Fibroblast of upper back skin (primary cell): Measurements from ENCODE around the gene PFDN4.
"Not testable (repeated sequence)": the region's sequence is repeated elsewhere in the genome, so short reads cannot be mapped to it uniquely, and the experiment has no call there.

ENCODE experiments used
- DNase-seq: peaks from one replicate; pipeline ENCODE4 v3.0.0-alpha.2; 2013

The PFDN4 gene

GRCh38 chr20:54203281-54203680 is 4.6 kb upstream of the PFDN4 start:
- no peak for DNase-seq

- DNase-seq: no peak
These were observed 3.8 kb upstream of the PFDN4 start for GRCh38 chr20:54204063-54204462.

GRCh38 chr20:54204481-54204880 is 3.4 kb upstream of the PFDN4 start:
- DNase-seq: no peak

GRCh38 chr20:54205450-54205849 is 2.4 kb upstream of the PFDN4 start:
- no peak for DNase-seq

- no peak for DNase-seq
These were observed 689 bp upstream of the PFDN4 start for GRCh38 chr20:54207053-54207742.

- DNase-seq: peak; percentile 30
These were observed 775 bp downstream of the PFDN4 start for GRCh38 chr20:54208548-54209176.

GRCh38 chr20:54209216-54209813 is 1.4 kb downstream of the PFDN4 start:
- no peak for DNase-seq

- DNase-seq: peak; percentile 96
These were observed 4.3 kb downstream of the PFDN4 start for GRCh38 chr20:54212226-54212625.

GRCh38 chr20:54212871-54213270 is 5.0 kb downstream of the PFDN4 start:
- DNase-seq: no peak

- no peak for DNase-seq
These were observed 6.7 kb downstream of the PFDN4 start for GRCh38 chr20:54214566-54214965.

- no peak for DNase-seq
These were observed 7.4 kb downstream of the PFDN4 start for GRCh38 chr20:54215157-54215789.

- no peak for DNase-seq
These were observed 9.9 kb downstream of the PFDN4 start for GRCh38 chr20:54217762-54218161.

GRCh38 chr20:54218470-54218869 is 10.6 kb downstream of the PFDN4 start:
- DNase-seq: no peak

GRCh38 chr20:54219751-54220426 is 12.0 kb downstream of the PFDN4 start:
- DNase-seq: peak; percentile 64

- DNase-seq: no peak
These were observed 12.8 kb downstream of the PFDN4 start for GRCh38 chr20:54220722-54221121.

- DNase-seq: no peak
These were observed 13.5 kb downstream of the PFDN4 start for GRCh38 chr20:54221353-54221752.

GRCh38 chr20:54221996-54222890 is 14.4 kb downstream of the PFDN4 start:
- DNase-seq: no peak

GRCh38 chr20:54223285-54223684 is 15.4 kb downstream of the PFDN4 start:
- no peak for DNase-seq

- DNase-seq: no peak
These were observed 15.9 kb downstream of the PFDN4 start for GRCh38 chr20:54223751-54224150.

- not testable (repeated sequence) for DNase-seq
These were observed 16.8 kb downstream of the PFDN4 start for GRCh38 chr20:54224642-54225041.

- DNase-seq: no peak
These were observed 19.4 kb downstream of the PFDN4 start for GRCh38 chr20:54227241-54227640.

GRCh38 chr20:54227751-54228150 is 19.9 kb downstream of the PFDN4 start:
- no peak for DNase-seq
